GM23338 (cell line): ENCODE measurements around the gene PRAMEF1. TPM values are rescaled to one million over a fixed set of nuclear protein-coding genes. Genes with fewer than 3 reads are reported as not detected.

Source experiments
- CREB1 ChIP-seq: fragments of 250-450 bp; sonication (Bioruptor Pico); IDR thresholded peaks from 2 replicates; pipeline ENCODE4 v1.5.0; 2020; ENCODE audit warnings: low read depth, mild to moderate bottlenecking, moderate library complexity
- CTCF ChIP-seq, 2 experiments: fragments of 200-600 bp in 1 of 2; sonication (generic) in 1 of 2; conservative IDR thresholded peaks; 2 replicates each; pipeline versions ENCODE4 v1.5.1 to v1.6.1; 2016 to 2017; ENCODE audit warnings: antibody characterized with exemption in 2 of 2, low read depth in 2 of 2, mild to moderate bottlenecking in 2 of 2, moderate library complexity in 1 of 2
- ETS1 ChIP-seq: IDR thresholded peaks from 2 replicates; pipeline ENCODE4 v1.6.1; 2016; ENCODE audit warnings: antibody characterized with exemption
- EZH2 ChIP-seq: fragments of 200-600 bp; sonication (generic); IDR thresholded peaks from one replicate; pipeline ENCODE4 v1.8.0; 2017; ENCODE audit warnings: antibody characterized with exemption, mild to moderate bottlenecking, low read depth; ENCODE audit not compliant: unreplicated experiment
- EZH2phosphoT487 ChIP-seq: fragments of 200-600 bp; sonication (generic); IDR thresholded peaks from one replicate; pipeline ENCODE4 v1.8.1; 2018; ENCODE audit warnings: antibody characterized with exemption; ENCODE audit not compliant: unreplicated experiment
- JUNB ChIP-seq: IDR thresholded peaks from one replicate; pipeline ENCODE4 v1.6.1; 2016; ENCODE audit warnings: antibody characterized with exemption; ENCODE audit not compliant: unreplicated experiment
- NANOG ChIP-seq: IDR thresholded peaks from 2 replicates; pipeline ENCODE4 v1.6.1; 2016; ENCODE audit warnings: antibody characterized with exemption, borderline replicate concordance
- POLR2AphosphoS5 ChIP-seq: IDR thresholded peaks from 2 replicates; pipeline ENCODE4 v1.6.1; 2016; ENCODE audit warnings: antibody characterized with exemption, low read depth
- STAT1 ChIP-seq: IDR thresholded peaks from one replicate; pipeline ENCODE4 v1.6.1; 2016; ENCODE audit warnings: antibody characterized with exemption; ENCODE audit not compliant: unreplicated experiment
- ZNF114 ChIP-seq: fragments of 250-450 bp; sonication (Bioruptor Pico); IDR thresholded peaks from 2 replicates; pipeline ENCODE4 v1.5.0; 2020; ENCODE audit warnings: mild to moderate bottlenecking, moderate library complexity
- ZNF462 ChIP-seq: fragments of 250-450 bp; sonication (Bioruptor Pico); IDR thresholded peaks from 2 replicates; pipeline ENCODE4 v1.5.0; 2020; ENCODE audit warnings: mild to moderate bottlenecking, moderate library complexity
- polyA plus RNA-seq: library from polyadenylated mRNA; unstranded; fragments of >200 nt; fragmentation: Nextera tagmentation; extraction: Ambion mirVana; gene quantifications from 2 replicates; pipeline ENCODE4 v1.2.1, GENCODE V29; 2016
- total RNA-seq: library from RNA; depleted of rRNA; stranded (reverse); fragments of >200 nt; shearing (Covaris generic); gene quantifications from 2 replicates; pipeline ENCODE4 v1.2.3, GENCODE V29; 2014

The PRAMEF1 gene
- total and polyA plus RNA-seq, 2 experiments from 2014 or later = not detected

- TF ChIP-seq ZNF462 (CRISPR knock-in tag) (no peak), JUNB (no peak), STAT1 (no peak), CTCF (conservative IDR thresholded peaks at IDR 0.05; ENCODE audit: low read depth in 2 of 2) (no peak), EZH2 (no peak), ETS1 (no peak), ZNF114 (CRISPR knock-in tag) (no peak), NANOG (no peak), EZH2phosphoT487 (no peak), CREB1 (CRISPR knock-in tag) (no peak), POLR2AphosphoS5 (no peak)
These were observed 17.8 kb upstream of the PRAMEF1 start, which contains the start of gene PRAMEF12 (continued) for GRCh38 chr1:12773438-12773837.
